ENCODE results near the gene LRRC34. TPM values are rescaled to one million over a fixed set of nuclear protein-coding genes. Genes with fewer than 3 reads are reported as not detected.

LRRC34 gene, protein sequence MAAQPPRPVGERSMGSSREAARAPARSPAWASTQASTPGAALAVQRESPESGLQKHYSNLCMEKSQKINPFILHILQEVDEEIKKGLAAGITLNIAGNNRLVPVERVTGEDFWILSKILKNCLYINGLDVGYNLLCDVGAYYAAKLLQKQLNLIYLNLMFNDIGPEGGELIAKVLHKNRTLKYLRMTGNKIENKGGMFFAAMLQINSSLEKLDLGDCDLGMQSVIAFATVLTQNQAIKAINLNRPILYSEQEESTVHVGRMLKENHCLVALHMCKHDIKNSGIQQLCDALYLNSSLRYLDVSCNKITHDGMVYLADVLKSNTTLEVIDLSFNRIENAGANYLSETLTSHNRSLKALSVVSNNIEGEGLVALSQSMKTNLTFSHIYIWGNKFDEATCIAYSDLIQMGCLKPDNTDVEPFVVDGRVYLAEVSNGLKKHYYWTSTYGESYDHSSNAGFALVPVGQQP
- total RNA-seq = 4.4 and 9.8 TPM in 2 replicates

GRCh38 chr3:169812332-169813235 lies at the start of gene LRRC34, which contains the start of gene LRRIQ4:
TSS of gene LRRC34 (minus strand) at chr3:169812904. CDS start at chr3:169812548, 356 bp downstream.
TSS of gene LRRIQ4 (plus strand) at chr3:169812870. CDS start at chr3:169821922, 9,052 bp downstream.

GRCh38 chr3:169772897-169773816 lies 39.5 kb downstream of the LRRC34 start, which contains the start of gene MYNN:
TSS of gene MYNN (plus strand) at chr3:169773396. CDS start at chr3:169774296, 900 bp downstream.

DNA sequence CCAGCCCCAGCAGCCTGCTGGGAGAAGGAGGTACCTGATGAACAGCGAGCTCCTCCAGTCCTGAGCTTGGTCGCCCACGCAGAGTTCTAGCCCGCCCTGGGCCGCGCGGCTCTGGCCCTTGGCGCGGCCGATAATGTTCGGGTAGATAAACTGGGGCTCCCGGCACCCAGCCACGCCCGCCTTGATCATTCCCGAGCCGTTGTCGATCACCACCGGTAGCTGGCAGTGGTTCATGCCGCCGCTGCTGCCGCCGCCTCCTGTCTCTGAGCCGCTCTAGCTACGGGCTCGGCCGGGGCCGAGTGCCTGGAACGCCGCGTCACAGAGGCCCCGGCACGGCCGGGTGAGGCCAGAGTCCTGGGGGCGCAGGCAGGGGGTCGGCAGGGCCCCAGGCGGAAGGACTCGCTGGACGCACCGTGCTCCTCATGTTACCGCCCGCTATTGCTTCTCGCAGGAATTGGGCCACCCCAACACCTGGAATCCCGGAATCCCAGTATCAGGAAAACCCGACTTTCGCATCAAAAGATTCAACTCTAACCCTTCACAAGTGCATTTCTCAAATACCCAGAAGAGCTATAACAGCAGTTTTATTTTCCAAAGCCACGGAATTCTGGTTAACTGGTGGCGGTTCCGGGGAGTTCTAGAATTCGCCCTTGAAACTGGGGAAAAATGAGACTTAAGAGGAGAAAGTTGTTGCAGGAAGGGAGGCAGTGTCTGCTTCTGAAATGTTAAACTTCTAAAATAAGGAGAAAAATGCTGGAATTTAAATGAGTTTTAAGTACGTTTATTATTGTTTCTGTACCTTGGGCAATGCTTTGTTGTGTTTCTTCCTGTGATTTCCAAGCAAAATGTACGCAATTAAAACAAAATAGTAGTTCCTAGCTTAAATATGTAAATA lies 43.2 kb downstream of the LRRC34 start, which contains the start of gene ACTRT3:
Gene ACTRT3 (minus strand): TSS at position 275 of the 895 bp plus-strand sequence. CDS start 41 bp downstream, at position 234.

DNA sequence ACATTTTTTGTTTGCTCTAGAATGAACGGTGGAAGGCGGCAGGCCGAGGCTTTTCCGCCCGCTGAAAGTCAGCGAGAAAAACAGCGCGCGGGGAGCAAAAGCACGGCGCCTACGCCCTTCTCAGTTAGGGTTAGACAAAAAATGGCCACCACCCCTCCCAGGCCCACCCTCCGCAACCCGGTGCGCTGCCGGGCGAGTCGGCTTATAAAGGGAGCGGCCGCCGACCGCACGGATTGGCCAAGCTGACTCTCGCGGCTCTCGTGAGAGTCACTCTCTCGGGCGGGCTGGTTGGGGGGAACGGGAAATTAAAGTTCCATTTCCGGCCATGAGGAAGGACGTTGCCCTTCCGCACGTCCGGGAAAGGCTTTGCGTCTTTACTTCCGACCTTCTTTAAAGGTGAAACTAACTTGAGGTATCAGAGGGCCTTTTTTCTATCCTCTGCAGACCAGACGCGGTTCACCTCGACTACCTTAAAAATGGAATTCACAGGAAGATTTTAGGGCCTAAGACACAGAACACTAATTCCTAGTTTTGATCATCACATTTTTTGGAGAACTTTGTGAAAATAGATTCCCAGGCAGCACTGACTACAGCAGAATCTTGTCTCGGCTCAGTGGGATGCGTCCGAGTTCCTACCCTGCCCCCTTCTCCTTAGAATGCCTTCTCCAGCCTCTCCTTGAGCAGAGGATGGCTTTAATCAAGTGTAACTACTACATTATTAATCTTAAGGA lies 47.7 kb downstream of the LRRC34 start, which contains the start of gene TERC:
Gene TERC (minus strand): TSS at position 179 of the 731 bp plus-strand sequence.

Other genes starting within 250 kb of the LRRC34 start
- 0.73 and 2.7 TPM in 2 replicates for gene MECOM, start 149.2 kb downstream of the LRRC34 start, total RNA-seq
- 269 and 557 TPM in 2 replicates for gene TERC, start 47.8 kb downstream of the LRRC34 start, total RNA-seq
- gene ACTRT3, start 43.3 kb downstream of the LRRC34 start, total RNA-seq = 2.2 and 3.5 TPM in 2 replicates
- gene MYNN, start 39.5 kb downstream of the LRRC34 start, total RNA-seq = 16.9 and 18.2 TPM in 2 replicates
- not detected in 2 replicates for gene LRRIQ4, start within 50 bp of the LRRC34 start, total RNA-seq
- gene LRRC31, start 57.0 kb upstream of the LRRC34 start, total RNA-seq = not detected in 2 replicates
- gene SAMD7, start 98.7 kb upstream of the LRRC34 start, total RNA-seq = not detected in 2 replicates
- 23.5 and 23.9 TPM in 2 replicates for gene SEC62, start 153.9 kb upstream of the LRRC34 start, total RNA-seq
- 0.37 and 0.39 TPM in 2 replicates for gene GPR160, start 225.1 kb upstream of the LRRC34 start, total RNA-seq

Measured in subcutaneous preadipocyte (primary cell).